Measurements from ENCODE around the gene TRIP13.

The TRIP13 gene

GRCh38 chr5:956941-957747, 64.5 kb downstream of the TRIP13 start:
- no peak overlapping the region for H3K4me3 ChIP-seq (ENCODE audit: low read depth in 1 of 2, low read length in 1 of 2)
- no peaks in the 10 kb centered on the region for H3K9me3 ChIP-seq
- no peaks in the 10 kb centered on the region for H3K36me3 ChIP-seq
- H3K27me3 ChIP-seq = peaks cover 26% of the 10 kb centered on the region
- H3K27ac ChIP-seq = no peak overlapping the region
- no peak for TF ChIP-seq CTCF (IDR thresholded peaks at IDR 0.05)
- H3K4me1 ChIP-seq (ENCODE audit: control insufficient read depth in 1 of 2, insufficient read depth in 1 of 2, low read depth in 1 of 2, low read length in 1 of 2) = no peaks in the 10 kb centered on the region

DNA sequence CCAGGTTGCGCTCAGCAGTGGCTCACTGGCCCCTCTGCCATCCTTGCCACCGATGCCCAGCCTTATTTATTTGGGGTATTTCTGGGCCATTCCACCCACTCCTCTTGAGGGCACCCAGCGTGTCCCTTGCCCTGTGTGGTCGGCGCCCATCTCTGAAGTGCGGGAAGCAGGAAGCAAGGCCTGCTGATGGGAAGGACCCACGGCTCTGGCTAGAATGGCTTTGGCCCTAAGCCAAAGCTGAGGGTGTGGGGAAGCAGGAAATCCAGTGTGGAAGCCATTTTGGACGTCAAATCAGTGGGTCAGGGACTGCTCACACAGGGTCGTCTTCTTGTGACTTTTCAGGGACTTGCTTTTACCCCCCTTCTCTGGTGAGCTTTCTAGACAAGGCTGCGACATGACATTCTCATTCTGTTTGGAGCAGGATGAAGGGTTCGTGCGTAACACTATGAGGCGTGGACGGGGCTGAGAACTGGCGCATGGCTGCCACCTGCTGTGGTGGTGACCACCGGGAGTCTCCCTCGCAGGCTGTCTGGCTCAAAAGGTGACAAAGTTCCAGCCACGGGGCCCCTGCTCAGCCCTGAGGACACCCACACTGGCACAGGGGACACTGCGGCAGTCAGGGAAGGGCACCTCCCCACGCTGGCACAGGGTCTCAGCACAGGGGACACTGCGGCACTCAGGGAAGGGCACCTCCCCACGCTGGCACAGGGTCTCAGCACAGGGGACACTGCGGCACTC, 65.2 kb downstream of the TRIP13 start:
- no peak overlapping the region for H3K27ac ChIP-seq
- no peak overlapping the region for H3K4me3 ChIP-seq (ENCODE audit: low read depth in 1 of 2, low read length in 1 of 2)
- H3K4me1 ChIP-seq (ENCODE audit: control insufficient read depth in 1 of 2, insufficient read depth in 1 of 2, low read depth in 1 of 2, low read length in 1 of 2) = no peaks in the 10 kb centered on the region

DNA sequence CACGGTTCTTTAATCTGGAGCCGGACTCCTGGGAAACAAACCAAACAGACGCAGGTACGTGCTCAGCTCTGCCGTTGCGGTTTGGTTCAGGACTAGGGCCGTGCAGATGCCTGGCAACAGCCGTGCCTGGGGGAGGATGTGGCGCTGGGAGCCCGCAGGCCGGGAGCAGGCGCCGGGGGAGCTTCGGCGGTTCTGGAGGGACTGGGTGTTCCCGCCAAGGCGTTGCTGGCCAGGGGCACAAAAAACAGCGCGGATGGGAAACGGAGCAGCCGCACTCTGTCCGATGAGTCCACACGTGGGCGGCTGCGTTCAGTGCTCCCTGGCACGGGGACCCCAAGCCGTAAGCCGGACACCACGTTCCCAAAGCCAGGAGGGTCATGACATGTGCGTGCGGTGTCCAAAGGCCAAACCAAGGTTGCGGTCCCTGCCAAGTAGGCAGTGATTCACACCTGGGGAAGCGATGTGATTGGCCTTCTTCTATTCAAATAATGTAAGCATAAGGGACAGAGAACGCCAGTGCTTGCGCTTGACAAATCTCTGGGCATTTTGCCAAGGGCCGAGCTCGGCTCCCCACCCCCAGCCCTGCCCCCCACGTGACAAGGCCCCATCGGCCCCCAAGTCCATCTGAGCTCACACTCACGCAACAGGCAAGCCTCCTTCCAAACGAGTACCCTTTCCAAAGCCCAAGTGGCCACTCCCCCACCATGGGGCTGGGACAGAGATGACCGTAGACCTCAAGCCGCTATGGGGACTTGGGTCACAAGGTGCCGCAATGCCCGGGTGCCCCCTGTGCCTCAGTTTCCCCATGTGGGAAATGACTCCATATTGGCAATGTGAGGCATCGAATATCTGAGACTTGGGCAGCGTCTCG, 66.3 kb downstream of the TRIP13 start:
- Histone ChIP-seq H3K27me3 (peaks cover 26% of the 10 kb centered on the region), H3K27ac (no peak overlapping the region), H3K4me1 (ENCODE audit: control insufficient read depth in 1 of 2, insufficient read depth in 1 of 2, low read depth in 1 of 2, low read length in 1 of 2) (no peaks in the 10 kb centered on the region), H3K36me3 (no peaks in the 10 kb centered on the region), H3K9me3 (no peaks in the 10 kb centered on the region), H3K4me3 (ENCODE audit: low read depth in 1 of 2, low read length in 1 of 2) (no peak overlapping the region)
- no peak for TF ChIP-seq CTCF (IDR thresholded peaks at IDR 0.05)

More for the DNA sequence above, 65.2 kb downstream of the TRIP13 start:
- Histone ChIP-seq H3K36me3 (no peaks in the 10 kb centered on the region), H3K27me3 (peaks cover 26% of the 10 kb centered on the region), H3K9me3 (no peaks in the 10 kb centered on the region)
- TF ChIP-seq CTCF (IDR thresholded peaks at IDR 0.05) = no peak

DNA sequence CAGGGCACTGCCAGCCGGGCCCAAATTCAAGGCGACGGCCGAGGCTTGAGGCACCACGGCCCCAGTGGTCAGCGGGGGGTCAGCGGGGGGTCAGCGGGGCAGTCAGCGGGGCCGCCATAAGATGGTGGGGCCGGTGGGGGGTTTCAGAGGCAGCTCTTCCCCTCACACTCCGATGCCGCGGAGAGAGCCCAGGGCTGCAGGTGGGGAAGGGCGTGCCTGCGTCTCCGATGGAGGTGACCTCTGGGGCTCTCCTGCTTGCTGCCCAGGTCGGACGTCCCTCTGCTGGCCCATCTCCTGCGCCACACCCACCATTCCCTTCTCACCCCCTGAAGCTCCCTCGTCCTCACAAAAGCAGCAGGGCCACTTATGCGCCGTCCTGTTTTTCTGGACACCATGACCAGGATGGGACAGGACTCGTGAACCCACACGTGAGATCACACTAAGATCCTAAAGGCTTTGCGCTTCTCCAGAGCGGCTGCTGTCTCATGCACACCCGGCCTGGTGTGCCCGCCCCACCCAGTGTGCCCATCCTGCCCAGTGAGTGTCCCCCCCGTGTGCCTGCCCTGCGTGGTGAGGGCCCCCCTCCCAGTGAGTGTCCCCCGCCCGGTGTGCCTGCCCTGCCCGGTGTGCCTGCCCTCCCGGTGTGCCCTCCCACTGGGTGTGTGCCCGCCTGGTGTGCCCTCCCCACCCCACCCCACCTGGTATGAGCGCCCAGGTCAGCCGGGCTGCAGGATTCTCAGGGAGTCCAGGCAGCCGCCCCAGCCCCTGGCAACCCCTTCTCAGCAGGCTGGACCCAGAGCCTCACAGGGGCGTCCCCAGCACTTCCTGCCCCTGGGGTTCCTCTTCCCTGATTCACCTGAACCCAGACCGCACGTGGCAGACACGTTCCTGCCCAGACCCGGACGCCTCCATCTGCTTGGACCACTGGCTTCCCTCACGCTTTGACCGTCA, 67.2 kb downstream of the TRIP13 start:
- Histone ChIP-seq H3K4me3 (ENCODE audit: low read depth in 1 of 2, low read length in 1 of 2) (no peak overlapping the region), H3K36me3 (no peaks in the 10 kb centered on the region), H3K27ac (no peak overlapping the region), H3K27me3 (peaks cover 26% of the 10 kb centered on the region), H3K9me3 (no peaks in the 10 kb centered on the region), H3K4me1 (ENCODE audit: control insufficient read depth in 1 of 2, insufficient read depth in 1 of 2, low read depth in 1 of 2, low read length in 1 of 2) (no peaks in the 10 kb centered on the region)
- no peak for TF ChIP-seq CTCF (IDR thresholded peaks at IDR 0.05)
